Neural progenitor cell (in vitro differentiated cells): ENCODE measurements around the gene LYRM1. TPM values are rescaled to one million over a fixed set of nuclear protein-coding genes. Genes with fewer than 3 reads are reported as not detected.

Source experiments
- DNase-seq: peaks from one replicate; pipeline ENCODE4 v3.0.0-alpha.2; 2016; ENCODE audit warnings: low spot score
- H2AFZ ChIP-seq: fragments of 200-600 bp; sonication (generic); replicated peaks from 2 replicates; pipeline ENCODE4 v1.6.1; 2016; ENCODE audit warnings: antibody characterized with exemption
- H3F3A ChIP-seq: fragments of 200-600 bp; sonication (generic); 2 replicates; pipeline ENCODE4 v1.6.1; 2016; ENCODE audit warnings: antibody characterized with exemption, low read depth
- H3K27ac ChIP-seq: fragments of 200-600 bp; sonication (generic); 2 replicates; pipeline ENCODE4 v1.5.1; 2016; ENCODE audit warnings: mild to moderate bottlenecking
- H3K27me3 ChIP-seq: fragments of 200-600 bp; sonication (generic); 2 replicates; pipeline ENCODE4 v1.6.1; 2016; ENCODE audit warnings: mild to moderate bottlenecking, moderate library complexity
- H3K36me3 ChIP-seq: fragments of 200-600 bp; sonication (generic); 2 replicates; pipeline ENCODE4 v1.5.1; 2016
- H3K4me1 ChIP-seq: fragments of 200-600 bp; sonication (generic); 2 replicates; pipeline ENCODE4 v1.6.1; 2016; ENCODE audit warnings: mixed run types
- H3K4me2 ChIP-seq: fragments of 200-600 bp; sonication (generic); 2 replicates; pipeline ENCODE4 v1.6.1; 2016
- H3K4me3 ChIP-seq: fragments of 200-600 bp; sonication (generic); 2 replicates; pipeline ENCODE4 v1.5.1; 2016
- H3K79me2 ChIP-seq: fragments of 200-600 bp; sonication (generic); 2 replicates; pipeline ENCODE4 v1.6.1; 2016; ENCODE audit warnings: low read depth
- H3K9ac ChIP-seq: fragments of 200-600 bp; sonication (generic); 2 replicates; pipeline ENCODE4 v1.6.1; 2016
- H3K9me3 ChIP-seq: fragments of 200-600 bp; sonication (generic); 2 replicates; pipeline ENCODE4 v1.5.1; 2016; ENCODE audit warnings: low read depth
- H4K20me1 ChIP-seq: fragments of 200-600 bp; sonication (generic); 2 replicates; pipeline ENCODE4 v1.6.1; 2016; ENCODE audit warnings: low read depth
- H3K27ac Mint-ChIP-seq: 3 replicates; pipeline ENCODE4 v1.8.0; 2021; ENCODE audit warnings: mixed read lengths
- H3K27me3 Mint-ChIP-seq: 2 replicates; pipeline ENCODE4 v1.8.0; 2022; ENCODE audit warnings: low read depth, mild to moderate bottlenecking, inconsistent platforms, moderate library complexity, mixed read lengths; ENCODE audit not compliant: insufficient read depth
- H3K36me3 Mint-ChIP-seq: 3 replicates; pipeline ENCODE4 v1.8.0; 2021; ENCODE audit warnings: mixed read lengths
- H3K4me1 Mint-ChIP-seq: 3 replicates; pipeline ENCODE4 v1.8.0; 2021; ENCODE audit warnings: mixed read lengths
- H3K4me3 Mint-ChIP-seq: 3 replicates; pipeline ENCODE4 v1.8.0; 2021; ENCODE audit warnings: mild to moderate bottlenecking, moderate library complexity, mixed read lengths
- H3K9me3 Mint-ChIP-seq: 3 replicates; pipeline ENCODE4 v1.8.0; 2020; ENCODE audit warnings: mixed read lengths
- EZH2 ChIP-seq: fragments of 200-600 bp; sonication (generic); IDR thresholded peaks from 2 replicates; pipeline ENCODE4 v1.6.1; 2017; ENCODE audit warnings: antibody characterized with exemption, mild to moderate bottlenecking, moderate library complexity
- EZH2phosphoT487 ChIP-seq: fragments of 200-600 bp; sonication (generic); IDR thresholded peaks from 2 replicates; pipeline ENCODE4 v1.6.1; 2017; ENCODE audit warnings: antibody characterized with exemption
- total RNA-seq: library from RNA; depleted of rRNA; stranded (reverse); fragments of >200 nt; gene quantifications from 2 replicates; pipeline ENCODE4 v1.2.3, GENCODE V29; 2015; ENCODE audit warnings: low replicate concordance
- TF ChIP-seq, protein P1 (sequence below): fragments of 200-600 bp; sonication (generic); IDR thresholded peaks from 2 replicates; pipeline ENCODE4 v1.5.1; 2017; ENCODE audit warnings: antibody characterized with exemption, mild to moderate bottlenecking

The LYRM1 gene
- total RNA-seq, 1 donor from 2014 or later, result 61.8 TPM

DNA sequence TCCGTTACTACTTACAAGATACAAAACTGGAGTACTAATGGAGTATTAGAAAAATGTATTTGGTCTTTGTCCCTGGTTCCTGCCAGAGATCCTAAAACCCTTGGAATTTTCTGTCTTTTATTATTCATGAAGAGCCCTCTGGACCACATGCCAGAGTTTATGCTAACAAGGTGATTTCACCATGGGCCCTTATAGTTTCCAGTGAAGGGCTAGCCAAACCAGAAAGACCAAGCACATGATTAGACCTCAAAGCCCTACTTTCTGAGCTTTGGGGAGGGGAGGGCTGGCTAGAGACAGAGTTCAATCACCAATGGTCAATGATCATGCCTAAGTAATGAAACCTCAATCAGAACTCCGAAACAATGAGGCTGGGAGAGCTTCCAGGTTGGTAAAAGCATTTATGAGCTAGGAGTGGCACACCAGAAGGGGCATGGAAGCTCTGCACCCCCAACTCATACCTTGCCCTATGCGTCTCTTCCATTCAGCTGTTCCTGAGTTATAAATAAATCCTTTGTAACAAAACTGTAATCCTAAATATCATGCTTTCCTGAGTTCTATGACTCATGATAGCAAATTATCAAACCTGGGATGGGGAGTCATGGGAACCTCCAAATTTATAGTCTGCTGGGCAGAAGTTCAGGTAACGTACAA lies 10.8 kb upstream of the LYRM1 start:
- Histone ChIP-seq H3K27ac (no peak overlapping the region), H3K9ac (no peak overlapping the region), H3K79me2 (peaks cover 99% of the 10 kb centered on the region), H3K27me3 (no peaks in the 10 kb centered on the region), H3K4me2 (no peak overlapping the region), H3K4me1 (peaks cover 9% of the 10 kb centered on the region), H3F3A (no peaks in the 10 kb centered on the region), H4K20me1 (peaks cover 19% of the 10 kb centered on the region), H3K9me3 (no peaks in the 10 kb centered on the region), H3K4me3 (no peak overlapping the region), H3K36me3 (no peaks in the 10 kb centered on the region), H2AFZ (no peak overlapping the region)
- no peak overlapping the region for H3K4me3 Mint-ChIP-seq
- no peaks in the 10 kb centered on the region for H3K27me3 Mint-ChIP-seq
- peak overlapping the region; percentile 31 for H3K27ac Mint-ChIP-seq
- peaks cover 2% of the 10 kb centered on the region for H3K4me1 Mint-ChIP-seq
- H3K36me3 Mint-ChIP-seq, result peaks cover 9% of the 10 kb centered on the region
- no peaks in the 10 kb centered on the region for H3K9me3 Mint-ChIP-seq
- TF ChIP-seq, protein P1, sequence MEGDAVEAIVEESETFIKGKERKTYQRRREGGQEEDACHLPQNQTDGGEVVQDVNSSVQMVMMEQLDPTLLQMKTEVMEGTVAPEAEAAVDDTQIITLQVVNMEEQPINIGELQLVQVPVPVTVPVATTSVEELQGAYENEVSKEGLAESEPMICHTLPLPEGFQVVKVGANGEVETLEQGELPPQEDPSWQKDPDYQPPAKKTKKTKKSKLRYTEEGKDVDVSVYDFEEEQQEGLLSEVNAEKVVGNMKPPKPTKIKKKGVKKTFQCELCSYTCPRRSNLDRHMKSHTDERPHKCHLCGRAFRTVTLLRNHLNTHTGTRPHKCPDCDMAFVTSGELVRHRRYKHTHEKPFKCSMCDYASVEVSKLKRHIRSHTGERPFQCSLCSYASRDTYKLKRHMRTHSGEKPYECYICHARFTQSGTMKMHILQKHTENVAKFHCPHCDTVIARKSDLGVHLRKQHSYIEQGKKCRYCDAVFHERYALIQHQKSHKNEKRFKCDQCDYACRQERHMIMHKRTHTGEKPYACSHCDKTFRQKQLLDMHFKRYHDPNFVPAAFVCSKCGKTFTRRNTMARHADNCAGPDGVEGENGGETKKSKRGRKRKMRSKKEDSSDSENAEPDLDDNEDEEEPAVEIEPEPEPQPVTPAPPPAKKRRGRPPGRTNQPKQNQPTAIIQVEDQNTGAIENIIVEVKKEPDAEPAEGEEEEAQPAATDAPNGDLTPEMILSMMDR, result no peak
- TF ChIP-seq EZH2phosphoT487 (no peak), EZH2 (no peak)
- DNase-seq, result no peak

DNA sequence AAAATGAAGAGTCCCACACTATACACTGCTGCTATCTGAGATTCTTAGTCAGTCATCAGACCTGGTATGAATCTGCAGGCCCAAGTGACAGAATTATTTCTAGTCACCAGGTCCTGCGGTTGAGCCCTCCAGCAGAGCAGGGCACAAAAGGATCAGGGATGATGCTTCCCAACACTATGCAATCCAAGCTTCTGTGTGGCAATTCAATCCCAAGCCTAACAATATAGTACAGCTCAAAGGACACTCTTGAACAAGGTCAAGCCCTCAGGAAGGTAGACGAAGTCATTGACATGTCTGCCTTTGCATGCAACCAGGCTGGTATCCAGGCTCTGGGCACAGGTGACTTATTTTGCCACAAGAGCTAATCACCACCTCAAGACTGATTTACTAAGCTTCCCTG lies 6.2 kb upstream of the LYRM1 start:
- Histone ChIP-seq H4K20me1 (peaks cover 35% of the 10 kb centered on the region), H3K79me2 (peaks cover 98% of the 10 kb centered on the region)

GRCh38 chr16:20897253-20897897 lies 3.2 kb upstream of the LYRM1 start:
- no peak for TF ChIP-seq EZH2
- TF ChIP-seq, protein P1, result no peak
- TF ChIP-seq EZH2phosphoT487, result no peak
- no peak overlapping the region for H3K4me3 ChIP-seq

More for the DNA sequence above, 6.2 kb upstream of the LYRM1 start:
- H3K27ac Mint-ChIP-seq, result no peak overlapping the region
- TF ChIP-seq, protein P1, result no peak
- TF ChIP-seq EZH2, result no peak
- no peak for TF ChIP-seq EZH2phosphoT487
- Histone ChIP-seq H3K4me3 (no peak overlapping the region), H3K27ac (no peak overlapping the region), H3K27me3 (no peaks in the 10 kb centered on the region), H3K9me3 (no peaks in the 10 kb centered on the region), H3F3A (no peaks in the 10 kb centered on the region), H3K4me2 (no peak overlapping the region), H2AFZ (no peak overlapping the region), H3K36me3 (no peaks in the 10 kb centered on the region), H3K4me1 (peaks cover 14% of the 10 kb centered on the region), H3K9ac (no peak overlapping the region)
- no peaks in the 10 kb centered on the region for H3K9me3 Mint-ChIP-seq
- H3K4me3 Mint-ChIP-seq, result no peak overlapping the region
- peaks cover 7% of the 10 kb centered on the region for H3K36me3 Mint-ChIP-seq
- H3K4me1 Mint-ChIP-seq, result peaks cover 15% of the 10 kb centered on the region
- DNase-seq, result no peak
- no peaks in the 10 kb centered on the region for H3K27me3 Mint-ChIP-seq

More at GRCh38 chr16:20897253-20897897, 3.2 kb upstream of the LYRM1 start:
- H3K27ac ChIP-seq, result no peak overlapping the region
- no peaks in the 10 kb centered on the region for H3K27me3 ChIP-seq
- no peaks in the 10 kb centered on the region for H3K9me3 ChIP-seq
- DNase-seq, result no peak
- no peak overlapping the region for H3K4me2 ChIP-seq
- H4K20me1 ChIP-seq, result peaks cover 19% of the 10 kb centered on the region
- peak overlapping the region; percentile 8 for H3K4me3 Mint-ChIP-seq
- peaks cover 6% of the 10 kb centered on the region for H3F3A ChIP-seq
- no peaks in the 10 kb centered on the region for H3K36me3 Mint-ChIP-seq
- H3K36me3 ChIP-seq, result no peaks in the 10 kb centered on the region
- no peak overlapping the region for H3K9ac ChIP-seq
- H2AFZ ChIP-seq, result no peak overlapping the region
- H3K27ac Mint-ChIP-seq, result no peak overlapping the region
- H3K27me3 Mint-ChIP-seq, result peaks cover 2% of the 10 kb centered on the region
- H3K4me1 Mint-ChIP-seq, result peaks cover 26% of the 10 kb centered on the region
- H3K4me1 ChIP-seq, result peaks cover 23% of the 10 kb centered on the region
- peaks cover 89% of the 10 kb centered on the region for H3K79me2 ChIP-seq
- H3K9me3 Mint-ChIP-seq, result no peaks in the 10 kb centered on the region
